HEK293 (cell line): Measurements from ENCODE around the gene ATP5PB.

Experiments
- CTCF ChIA-PET: fragments of 350-600 bp; formaldehyde crosslinking; extraction: SDS; loops from one replicate; lab custom pipeline; 2021; ENCODE audit warnings: antibody characterized with exemption; lab: Yijun Ruan, JAX
- POLR2A ChIA-PET: fragments of 300-600 bp; formaldehyde crosslinking; extraction: SDS; loops from one replicate; lab custom pipeline; 2020; ENCODE audit warnings: antibody characterized with exemption, inconsistent platforms; lab: Yijun Ruan, JAX
- H3K27ac ChIP-seq: fragments of 200-500 bp; sonication (Bioruptor generic); 2 replicates; pipeline ENCODE4 v1.5.1; 2014; ENCODE audit warnings: low read depth, low read length, control low read depth, inconsistent platforms; ENCODE audit errors: extremely low read depth
- H3K36me3 ChIP-seq, 2 experiments: fragments of 200-500 bp in 1 of 2; sonication (Bioruptor generic) in 1 of 2; 1 replicate in 1 of 2; 2 replicates in 1 of 2; pipeline ENCODE4 v1.5.1; 2014 to 2017; ENCODE audit warnings: inconsistent platforms in 2 of 2, low read length in 2 of 2; ENCODE audit not compliant: control insufficient read depth in 2 of 2, insufficient read depth in 1 of 2
- H3K4me1 ChIP-seq: fragments of 200-500 bp; sonication (Bioruptor generic); 2 replicates; pipeline ENCODE4 v1.5.1; 2014; ENCODE audit warnings: mild to moderate bottlenecking, low read length, inconsistent platforms; ENCODE audit not compliant: control insufficient read depth, insufficient read depth
- H3K4me3 ChIP-seq: 2 replicates; pipeline ENCODE4 v1.5.1; 2011; ENCODE audit warnings: low read depth, mild to moderate bottlenecking, control low read depth, low read length, moderate library complexity
- H3K9me3 ChIP-seq: fragments of 200-500 bp; sonication (Bioruptor generic); 2 replicates; pipeline ENCODE4 v1.5.1; 2014; ENCODE audit warnings: low read depth, low read length, inconsistent platforms; ENCODE audit not compliant: control insufficient read depth, insufficient read depth
- AEBP2 ChIP-seq: fragments of 450-650 bp; formaldehyde crosslinking; IDR thresholded peaks from 2 replicates; pipeline ENCODE4 v1.5.1; 2016; ENCODE audit warnings: missing biosample characterization, missing genetic modification characterization, borderline replicate concordance
- BCL11A ChIP-seq: fragments of 450-650 bp; formaldehyde crosslinking; IDR thresholded peaks from 2 replicates; pipeline ENCODE4 v1.5.1; 2016; ENCODE audit warnings: low read depth, missing biosample characterization, missing genetic modification characterization
- EGR2 ChIP-seq: fragments of 450-650 bp; formaldehyde crosslinking; IDR thresholded peaks from 2 replicates; pipeline ENCODE4 v1.5.1; 2016; ENCODE audit warnings: low read depth, missing biosample characterization, missing genetic modification characterization
- HOXD13 ChIP-seq: sonication (generic); formaldehyde crosslinking; IDR thresholded peaks from 2 replicates; pipeline ENCODE4 v1.8.0; 2022; ENCODE audit warnings: missing genetic modification reagents, borderline replicate concordance
- KLF10 ChIP-seq: fragments of 450-650 bp; IDR thresholded peaks from 2 replicates; pipeline ENCODE4 v1.5.1; 2018; ENCODE audit warnings: missing biosample characterization, mild to moderate bottlenecking, missing genetic modification characterization
- OSR2 ChIP-seq: fragments of 450-650 bp; formaldehyde crosslinking; IDR thresholded peaks from 2 replicates; pipeline ENCODE4 v1.5.1; 2016; ENCODE audit warnings: missing biosample characterization, missing genetic modification characterization
- YY2 ChIP-seq: fragments of 450-650 bp; formaldehyde crosslinking; IDR thresholded peaks from 2 replicates; pipeline ENCODE4 v1.5.1; 2016; ENCODE audit warnings: missing biosample characterization, missing genetic modification characterization
- ZBTB8A ChIP-seq: fragments of 450-650 bp; formaldehyde crosslinking; IDR thresholded peaks from 2 replicates; pipeline ENCODE4 v1.5.1; 2016; ENCODE audit warnings: missing biosample characterization, missing genetic modification characterization
- ZNF133 ChIP-seq: fragments of 450-650 bp; formaldehyde crosslinking; IDR thresholded peaks from 2 replicates; pipeline ENCODE4 v1.5.1; 2016; ENCODE audit warnings: missing biosample characterization, missing genetic modification characterization
- ZNF155 ChIP-seq: fragments of 450-650 bp; formaldehyde crosslinking; IDR thresholded peaks from 2 replicates; pipeline ENCODE4 v1.5.1; 2016; ENCODE audit warnings: missing biosample characterization, missing genetic modification characterization
- ZNF214 ChIP-seq: fragments of 450-650 bp; formaldehyde crosslinking; IDR thresholded peaks from 2 replicates; pipeline ENCODE4 v1.5.1; 2017; ENCODE audit warnings: missing biosample characterization, mild to moderate bottlenecking, missing genetic modification characterization, borderline replicate concordance
- ZNF248 ChIP-seq: fragments of 450-650 bp; formaldehyde crosslinking; IDR thresholded peaks from 2 replicates; pipeline ENCODE4 v1.5.1; 2017; ENCODE audit warnings: missing biosample characterization, missing genetic modification characterization
- ZNF26 ChIP-seq: fragments of 450-650 bp; formaldehyde crosslinking; IDR thresholded peaks from 2 replicates; pipeline ENCODE4 v1.5.1; 2016; ENCODE audit warnings: missing biosample characterization, missing genetic modification characterization
- ZNF280C ChIP-seq: fragments of 450-650 bp; formaldehyde crosslinking; IDR thresholded peaks from 2 replicates; pipeline ENCODE4 v1.5.1; 2016; ENCODE audit warnings: missing biosample characterization, missing genetic modification characterization
- ZNF302 ChIP-seq: fragments of 450-650 bp; formaldehyde crosslinking; IDR thresholded peaks from 2 replicates; pipeline ENCODE4 v1.5.1; 2016; ENCODE audit warnings: missing biosample characterization, missing genetic modification characterization, low read depth
- ZNF354C ChIP-seq: fragments of 450-650 bp; formaldehyde crosslinking; IDR thresholded peaks from 2 replicates; pipeline ENCODE4 v1.5.1; 2016; ENCODE audit warnings: missing biosample characterization, missing genetic modification characterization, low read depth, borderline replicate concordance
- ZNF394 ChIP-seq: fragments of 450-650 bp; formaldehyde crosslinking; IDR thresholded peaks from 2 replicates; pipeline ENCODE4 v1.5.1; 2016; ENCODE audit warnings: missing biosample characterization, missing genetic modification characterization, mild to moderate bottlenecking, moderate library complexity, borderline replicate concordance
- ZNF404 ChIP-seq: fragments of 450-650 bp; formaldehyde crosslinking; IDR thresholded peaks from 2 replicates; pipeline ENCODE4 v1.5.1; 2017; ENCODE audit warnings: missing biosample characterization, missing genetic modification characterization
- ZNF513 ChIP-seq: fragments of 450-650 bp; IDR thresholded peaks from 2 replicates; pipeline ENCODE4 v1.5.1; 2018; ENCODE audit warnings: missing biosample characterization, missing genetic modification characterization
- ZNF514 ChIP-seq: fragments of 450-650 bp; formaldehyde crosslinking; IDR thresholded peaks from 2 replicates; pipeline ENCODE4 v1.5.1; 2016; ENCODE audit warnings: missing biosample characterization, missing genetic modification characterization
- ZNF521 ChIP-seq: fragments of 450-650 bp; formaldehyde crosslinking; IDR thresholded peaks from 2 replicates; pipeline ENCODE4 v1.5.1; 2017; ENCODE audit warnings: missing biosample characterization, mild to moderate bottlenecking, missing genetic modification characterization
- ZNF561 ChIP-seq: fragments of 450-650 bp; IDR thresholded peaks from 2 replicates; pipeline ENCODE4 v1.5.1; 2018; ENCODE audit warnings: missing biosample characterization, missing genetic modification characterization, borderline replicate concordance
- ZNF777 ChIP-seq: fragments of 450-650 bp; formaldehyde crosslinking; IDR thresholded peaks from 2 replicates; pipeline ENCODE4 v1.5.1; 2017; ENCODE audit warnings: missing biosample characterization, missing genetic modification characterization, borderline replicate concordance
- ZNF791 ChIP-seq: fragments of 450-650 bp; formaldehyde crosslinking; IDR thresholded peaks from 2 replicates; pipeline ENCODE4 v1.5.1; 2016; ENCODE audit warnings: missing biosample characterization, missing genetic modification characterization
- ZSCAN4 ChIP-seq: fragments of 450-650 bp; formaldehyde crosslinking; IDR thresholded peaks from 2 replicates; pipeline ENCODE4 v1.5.1; 2017; ENCODE audit warnings: missing biosample characterization, missing genetic modification characterization
- TF ChIP-seq, protein P1 (sequence below): fragments of 450-650 bp; formaldehyde crosslinking; optimal IDR thresholded peaks from 2 replicates; pipeline ENCODE3; 2016; ENCODE audit warnings: missing biosample characterization, mild to moderate bottlenecking, missing genetic modification characterization
- TF ChIP-seq, protein P2 (sequence below): IDR thresholded peaks from 2 replicates; pipeline ENCODE4 v1.6.1; 2011; ENCODE audit warnings: mild to moderate bottlenecking, low read depth, low read length, borderline replicate concordance

Gene ATP5PB

DNA sequence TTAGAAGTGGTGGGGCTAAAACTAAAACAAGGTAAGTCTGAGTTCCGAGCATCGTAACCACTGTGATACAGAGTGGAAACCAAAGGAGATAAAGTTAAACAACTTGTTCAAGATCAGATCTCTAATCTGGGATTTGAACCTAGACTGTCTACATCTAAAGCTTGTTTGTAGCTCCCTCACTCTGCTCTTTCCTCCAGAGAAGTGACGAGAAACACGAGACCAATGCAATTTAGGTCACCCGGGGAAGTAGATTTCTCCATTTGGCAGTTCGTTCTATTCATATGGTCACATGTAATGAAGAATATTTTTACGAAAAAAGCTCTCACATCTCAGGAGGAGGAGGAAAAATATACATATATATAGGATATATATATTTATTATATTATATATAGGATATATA lies 52.4 kb downstream of the ATP5PB start:
- Histone ChIP-seq H3K4me3 (no peak overlapping the region), H3K27ac (no peak overlapping the region), H3K36me3 (no peaks in the 10 kb centered on the region), H3K9me3 (no peaks in the 10 kb centered on the region), H3K4me1 (no peaks in the 10 kb centered on the region)
- TF ChIP-seq ZNF26 (no peak), HOXD13 (CRISPR knock-in tag) (no peak), ZNF214 (tag by site-specific recombination) (no peak), ZNF791 (tag by site-specific recombination) (no peak), ZNF155 (no peak), ZBTB8A (tag by site-specific recombination) (no peak), ZNF354C (tag by site-specific recombination) (no peak), ZNF777 (tag by site-specific recombination) (no peak), ZNF561 (no peak), ZNF302 (no peak), ZSCAN4 (tag by site-specific recombination) (no peak), ZNF514 (tag by site-specific recombination) (no peak), BCL11A (tag by site-specific recombination) (no peak), ZNF404 (no peak), ZNF133 (tag by site-specific recombination) (no peak)
- TF ChIP-seq, protein P1, sequence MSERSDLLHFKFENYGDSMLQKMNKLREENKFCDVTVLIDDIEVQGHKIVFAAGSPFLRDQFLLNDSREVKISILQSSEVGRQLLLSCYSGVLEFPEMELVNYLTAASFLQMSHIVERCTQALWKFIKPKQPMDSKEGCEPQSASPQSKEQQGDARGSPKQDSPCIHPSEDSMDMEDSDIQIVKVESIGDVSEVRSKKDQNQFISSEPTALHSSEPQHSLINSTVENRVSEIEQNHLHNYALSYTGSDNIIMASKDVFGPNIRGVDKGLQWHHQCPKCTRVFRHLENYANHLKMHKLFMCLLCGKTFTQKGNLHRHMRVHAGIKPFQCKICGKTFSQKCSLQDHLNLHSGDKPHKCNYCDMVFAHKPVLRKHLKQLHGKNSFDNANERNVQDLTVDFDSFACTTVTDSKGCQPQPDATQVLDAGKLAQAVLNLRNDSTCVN (tag by site-specific recombination), result no peak
- TF ChIP-seq, protein P2, sequence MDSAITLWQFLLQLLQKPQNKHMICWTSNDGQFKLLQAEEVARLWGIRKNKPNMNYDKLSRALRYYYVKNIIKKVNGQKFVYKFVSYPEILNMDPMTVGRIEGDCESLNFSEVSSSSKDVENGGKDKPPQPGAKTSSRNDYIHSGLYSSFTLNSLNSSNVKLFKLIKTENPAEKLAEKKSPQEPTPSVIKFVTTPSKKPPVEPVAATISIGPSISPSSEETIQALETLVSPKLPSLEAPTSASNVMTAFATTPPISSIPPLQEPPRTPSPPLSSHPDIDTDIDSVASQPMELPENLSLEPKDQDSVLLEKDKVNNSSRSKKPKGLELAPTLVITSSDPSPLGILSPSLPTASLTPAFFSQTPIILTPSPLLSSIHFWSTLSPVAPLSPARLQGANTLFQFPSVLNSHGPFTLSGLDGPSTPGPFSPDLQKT, result no peak
- ChIA-PET CTCF (interaction anchor here (1.3 kb wide), 1 partner anchor 213 kb away, joined by 3 read pairs; no protein-coding TSS in a partner anchor), POLR2A (no interaction called here)

DNA sequence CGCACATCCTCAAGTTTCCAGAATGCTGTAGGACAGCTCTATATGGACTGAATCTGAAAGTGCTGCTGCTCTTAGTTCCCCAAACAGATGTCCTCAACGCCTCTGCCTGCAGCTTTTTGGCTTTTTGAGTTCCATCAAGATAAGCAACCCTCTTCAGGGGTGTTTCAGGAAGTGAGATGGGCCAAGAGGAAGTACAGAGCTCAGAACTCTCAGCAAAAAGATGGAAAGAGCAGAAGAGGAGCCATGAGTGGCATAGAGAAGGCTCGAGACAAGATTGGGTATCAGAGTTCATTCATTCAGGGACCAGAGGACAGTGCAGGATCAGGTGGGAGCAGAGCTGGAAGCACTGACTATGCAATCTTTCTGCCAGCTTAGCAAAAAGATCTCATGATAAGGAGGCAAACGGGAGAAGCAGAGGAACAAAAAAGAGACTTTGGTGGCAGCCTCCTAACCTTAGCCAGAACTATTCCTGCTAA lies 54.4 kb downstream of the ATP5PB start, which contains the start of the genes ADORA3 and TMIGD3:
Gene ADORA3 (minus strand): TSS at position 49 of the 476 bp plus-strand sequence. CDS start 279 bp downstream, outside the sequence.
Gene TMIGD3 (minus strand): TSS at position 49 of the 476 bp plus-strand sequence. CDS start 279 bp downstream, outside the sequence.
- ChIA-PET POLR2A (no interaction called here), CTCF (interaction anchor here (0.5 to 0.7 kb wide), 3 partner anchors 54 to 348 kb away, joined by 3 read pairs; no protein-coding TSS in a partner anchor)
- no peaks in the 10 kb centered on the region for H3K4me1 ChIP-seq
- no peak within 1 kb of the TSS for H3K4me3 ChIP-seq
- H3K27ac ChIP-seq, result no peak within 1 kb of the TSS
- H3K9me3 ChIP-seq, result no peaks in the 10 kb centered on the region
- no peaks in the 10 kb centered on the region for H3K36me3 ChIP-seq
- no peak for TF ChIP-seq ZNF280C (tag by site-specific recombination)
- no peak for TF ChIP-seq YY2 (tag by site-specific recombination)
- TF ChIP-seq ZNF521 (tag by site-specific recombination), result no peak
- no peak for TF ChIP-seq KLF10 (tag by site-specific recombination)
- no peak for TF ChIP-seq ZNF394 (tag by site-specific recombination)
- TF ChIP-seq ZNF513 (tag by site-specific recombination), result no peak
- TF ChIP-seq OSR2, result no peak
- TF ChIP-seq AEBP2 (tag by site-specific recombination), result no peak
- TF ChIP-seq ZNF248 (tag by site-specific recombination), result no peak
- no peak for TF ChIP-seq EGR2 (tag by site-specific recombination)
